HG02970 (cell line): ENCODE data around the gene COPS8.

Experiments
- ATAC-seq: cut with Tn5 transposase; IDR thresholded peaks from one replicate; pipeline ENCODE4 v1.9.1; 2021; ENCODE audit warnings: mild to moderate bottlenecking, moderate library complexity, moderate number of reproducible peaks; ENCODE audit not compliant: unreplicated experiment, low FRiP score

Gene COPS8

DNA sequence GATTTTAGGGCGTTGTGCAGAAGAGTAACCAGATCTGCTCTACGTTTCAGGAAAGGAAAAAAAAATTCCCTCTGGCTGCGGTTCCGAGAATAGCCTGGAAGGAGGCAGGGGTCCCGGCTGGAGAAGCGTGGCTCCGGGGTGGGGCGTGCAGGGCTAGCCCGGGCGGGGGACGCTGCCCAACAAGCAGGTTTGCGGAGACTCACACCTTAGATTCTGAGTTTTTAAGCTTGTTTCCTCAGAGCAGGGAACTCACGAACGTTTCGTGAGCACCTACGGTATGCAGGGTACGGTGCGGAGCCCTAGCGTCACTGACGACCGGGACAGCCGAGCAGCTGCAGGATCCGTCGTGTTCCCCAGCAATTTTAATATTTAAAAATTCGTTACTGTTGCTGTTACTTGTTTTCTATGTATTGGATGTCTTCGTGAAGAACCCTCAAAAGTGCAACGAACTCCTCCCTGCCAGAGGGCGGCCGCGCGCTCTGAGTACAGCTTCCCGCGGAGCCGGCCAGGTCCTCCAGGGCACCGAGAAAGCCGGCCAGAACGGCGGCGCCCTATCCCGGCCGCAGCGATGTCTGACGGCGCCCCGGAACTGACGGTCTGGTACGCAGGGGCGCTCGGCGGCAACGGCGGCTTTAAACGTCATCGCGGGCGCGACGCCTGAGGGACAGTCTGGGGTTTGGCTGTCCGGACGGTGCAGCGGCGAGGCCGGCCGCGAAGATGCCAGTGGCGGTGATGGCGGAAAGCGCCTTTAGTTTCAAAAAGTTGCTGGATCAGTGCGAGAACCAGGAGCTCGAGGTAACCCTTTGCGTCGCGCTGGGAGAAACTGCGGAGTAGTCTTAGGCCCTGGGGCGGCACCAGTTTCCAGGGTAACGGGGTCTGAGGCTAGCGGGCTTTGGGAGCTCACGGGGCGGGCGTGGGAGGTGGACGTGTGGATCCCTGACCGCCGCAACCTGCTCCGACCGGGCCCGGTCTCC, at the start of gene COPS8:
TSS of gene COPS8 (plus strand) at position 642 of the 974 bp plus-strand sequence. CDS start at position 718, 76 bp downstream.
- ATAC-seq = peak; percentile 98

DNA sequence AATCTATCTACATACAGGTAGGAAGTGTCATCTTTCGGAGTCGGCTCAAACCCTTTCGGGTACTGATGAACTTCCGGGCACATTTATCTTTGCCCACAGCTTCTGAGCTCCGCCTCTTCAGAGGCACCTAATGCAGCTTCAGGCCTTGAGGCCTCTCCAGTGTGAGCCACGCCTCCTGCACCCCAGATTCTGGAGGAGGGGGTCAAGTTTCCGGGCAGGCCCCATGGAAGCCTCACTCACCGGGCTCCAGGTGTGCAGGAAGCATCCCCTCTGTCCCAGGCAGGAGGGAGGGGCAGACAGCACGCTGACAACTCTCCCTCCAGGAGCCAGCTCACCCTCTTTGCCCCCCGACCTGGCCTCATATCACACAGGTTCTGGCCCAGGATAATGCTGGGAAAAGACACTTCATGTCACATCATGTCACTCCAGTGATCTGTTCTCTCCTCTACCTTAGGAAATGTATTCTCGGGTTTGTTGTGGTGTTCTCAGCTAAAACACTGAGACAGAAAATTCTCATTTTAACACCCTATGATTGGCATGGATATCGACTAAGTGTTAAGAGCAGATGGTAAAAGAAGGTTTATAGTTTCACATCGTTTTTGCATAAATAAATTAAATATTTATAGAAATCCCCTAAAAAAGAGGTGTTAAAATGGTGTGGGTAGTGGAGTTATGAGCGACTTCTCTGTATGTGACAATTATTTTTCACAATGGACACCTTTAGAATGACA, 46.2 kb upstream of the COPS8 start:
- ATAC-seq = no peak

DNA sequence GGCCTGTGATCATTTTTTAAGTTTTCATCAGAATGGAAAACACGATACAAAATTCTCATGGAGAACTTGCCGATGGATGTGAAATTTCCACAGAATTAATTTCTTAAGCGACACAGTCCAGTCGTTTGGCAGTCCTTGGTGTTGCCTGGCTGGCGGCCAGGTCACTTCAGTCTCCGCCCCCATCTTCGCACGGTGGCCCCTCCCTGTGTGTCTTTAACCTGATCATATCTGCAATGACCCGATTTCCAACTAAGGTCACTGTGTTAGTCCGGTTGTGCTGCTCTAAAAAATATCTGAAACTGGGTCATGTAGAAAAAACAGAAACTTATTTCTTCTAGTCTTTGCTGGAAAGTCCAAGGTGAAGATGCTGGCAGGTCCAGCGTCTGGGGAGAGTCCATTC, 44.5 kb upstream of the COPS8 start:
- no peak for ATAC-seq

DNA sequence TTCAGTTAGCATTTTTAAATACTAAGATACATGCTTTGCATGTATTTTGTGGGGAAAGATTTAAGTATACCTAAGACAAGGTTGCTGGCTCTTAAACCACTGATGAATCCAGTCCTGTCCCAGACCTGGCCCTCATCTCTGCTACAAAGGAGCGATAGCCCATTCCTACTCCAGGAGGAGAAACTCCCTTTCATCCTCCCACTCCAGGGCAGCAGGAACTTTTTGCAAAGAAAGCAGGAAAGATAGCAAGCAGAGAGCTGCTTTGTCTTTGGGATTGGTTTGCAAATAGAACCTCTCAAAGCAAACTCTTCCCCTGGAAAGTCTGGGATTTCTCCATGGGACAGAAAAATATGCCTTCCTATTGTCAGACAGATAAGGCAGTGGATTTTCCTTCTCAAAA, 43.6 kb upstream of the COPS8 start:
- ATAC-seq = no peak

DNA sequence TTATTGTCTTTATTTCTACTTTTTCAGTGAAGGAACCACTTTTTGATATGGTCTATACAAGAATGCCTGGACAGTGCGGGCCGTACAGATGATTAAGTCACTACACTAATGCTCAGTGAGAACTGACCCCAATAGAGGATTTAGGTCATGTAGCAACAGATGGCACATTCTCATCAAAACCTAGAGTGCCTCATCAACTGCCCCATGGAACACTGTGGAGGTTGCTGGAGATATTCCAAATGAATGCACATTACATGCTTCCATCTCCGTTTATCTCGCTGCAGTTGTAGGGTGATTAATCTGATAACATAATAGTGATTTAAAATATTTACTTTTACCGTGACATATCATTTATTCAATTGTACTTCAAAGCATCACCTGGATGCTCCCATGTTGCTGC, 41.8 kb upstream of the COPS8 start:
- no peak for ATAC-seq

DNA sequence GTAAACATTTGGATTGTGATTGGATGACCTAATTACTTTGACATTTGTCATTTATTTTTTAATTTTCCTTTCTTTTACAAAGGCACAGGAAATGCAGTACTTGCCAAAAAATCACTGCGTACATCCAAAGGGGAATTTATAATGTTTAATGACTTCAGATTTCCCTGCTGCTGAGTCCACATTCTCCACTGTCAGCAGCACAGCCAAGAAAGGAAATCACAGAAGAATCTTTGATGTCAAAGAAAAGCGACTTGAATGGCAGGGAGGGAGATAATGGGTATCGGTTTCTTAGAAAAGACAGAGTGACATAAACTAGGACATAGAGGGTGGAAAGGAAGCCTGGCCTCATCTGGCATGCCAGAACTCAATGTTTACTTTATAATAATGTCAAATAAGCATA, 41.4 kb upstream of the COPS8 start:
- ATAC-seq = no peak

DNA sequence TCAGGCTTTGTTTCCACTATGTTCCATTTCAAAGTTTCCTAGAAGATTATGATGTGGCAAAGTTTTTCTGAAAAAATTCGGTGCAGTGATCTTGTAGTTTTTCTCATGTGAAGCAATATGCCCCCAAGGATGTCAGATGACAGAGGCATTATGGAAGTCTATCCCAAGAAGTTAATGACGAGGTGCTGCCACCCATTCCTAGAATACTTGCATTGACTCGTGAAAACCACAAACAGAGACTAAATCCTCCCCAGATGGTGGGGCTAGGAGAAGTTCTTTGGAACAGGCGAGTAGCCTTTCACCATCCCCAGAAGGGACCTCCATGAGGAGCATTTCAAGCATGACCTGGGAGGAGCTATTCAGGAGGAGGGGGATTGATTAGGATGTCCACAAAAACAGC, 40.2 kb upstream of the COPS8 start:
- no peak for ATAC-seq

DNA sequence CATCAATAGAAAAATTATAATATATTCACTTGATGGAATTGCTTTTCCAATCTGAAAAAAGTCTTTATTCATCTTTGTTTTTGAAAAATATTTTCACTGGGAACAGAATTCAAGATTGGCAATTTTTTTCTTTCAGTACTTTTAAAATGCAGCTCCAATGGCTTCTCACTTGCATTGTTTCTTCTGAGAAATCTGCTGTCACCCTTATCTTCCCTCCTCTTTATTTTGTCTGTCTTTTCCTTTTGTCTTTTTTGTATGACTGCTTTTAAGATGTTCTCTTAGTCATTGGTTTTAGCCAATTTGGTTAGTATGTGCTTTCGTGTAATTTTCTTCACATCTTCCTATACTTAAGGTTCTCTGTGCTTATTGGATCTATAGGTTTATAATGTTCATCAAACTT, 37.1 kb upstream of the COPS8 start:
- no peak for ATAC-seq

DNA sequence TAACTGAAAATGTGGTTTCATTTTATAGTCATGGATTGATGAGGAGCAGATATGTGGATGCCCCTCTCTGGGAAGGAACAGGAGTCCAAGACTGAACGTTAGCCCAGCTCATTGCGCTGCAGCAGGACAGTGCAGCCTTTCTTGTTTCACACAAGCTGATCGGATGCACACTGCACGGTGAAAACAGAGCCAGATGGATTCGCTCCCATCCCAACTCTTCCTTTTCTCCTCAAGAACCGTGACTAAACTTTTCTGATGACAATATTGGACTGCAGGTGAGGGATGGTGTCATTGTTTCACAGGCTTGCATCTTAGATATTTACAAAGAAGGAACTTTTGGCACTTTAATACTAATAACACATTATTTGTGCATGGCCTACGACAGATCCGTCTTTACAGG, 33.8 kb upstream of the COPS8 start:
- ATAC-seq = no peak

DNA sequence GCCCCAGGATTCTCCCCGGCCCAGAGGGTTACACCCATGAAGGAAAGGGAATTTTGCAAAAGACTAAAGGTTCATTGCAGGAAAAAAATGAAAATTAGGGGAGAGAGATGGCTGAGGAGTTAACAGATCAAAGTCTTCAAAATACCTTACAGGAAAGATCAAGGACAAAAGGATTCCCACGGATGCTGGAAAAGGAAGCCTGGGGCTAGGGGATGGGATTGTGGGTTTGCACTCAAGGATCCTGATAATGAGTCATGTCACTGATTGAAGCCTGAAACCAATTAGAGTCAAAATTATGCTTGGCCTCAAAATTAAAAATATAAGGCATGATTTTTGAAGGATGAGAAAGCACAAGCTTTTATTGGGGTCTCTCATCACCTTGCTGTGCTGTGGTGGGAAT, 32.6 kb upstream of the COPS8 start:
- ATAC-seq = no peak

DNA sequence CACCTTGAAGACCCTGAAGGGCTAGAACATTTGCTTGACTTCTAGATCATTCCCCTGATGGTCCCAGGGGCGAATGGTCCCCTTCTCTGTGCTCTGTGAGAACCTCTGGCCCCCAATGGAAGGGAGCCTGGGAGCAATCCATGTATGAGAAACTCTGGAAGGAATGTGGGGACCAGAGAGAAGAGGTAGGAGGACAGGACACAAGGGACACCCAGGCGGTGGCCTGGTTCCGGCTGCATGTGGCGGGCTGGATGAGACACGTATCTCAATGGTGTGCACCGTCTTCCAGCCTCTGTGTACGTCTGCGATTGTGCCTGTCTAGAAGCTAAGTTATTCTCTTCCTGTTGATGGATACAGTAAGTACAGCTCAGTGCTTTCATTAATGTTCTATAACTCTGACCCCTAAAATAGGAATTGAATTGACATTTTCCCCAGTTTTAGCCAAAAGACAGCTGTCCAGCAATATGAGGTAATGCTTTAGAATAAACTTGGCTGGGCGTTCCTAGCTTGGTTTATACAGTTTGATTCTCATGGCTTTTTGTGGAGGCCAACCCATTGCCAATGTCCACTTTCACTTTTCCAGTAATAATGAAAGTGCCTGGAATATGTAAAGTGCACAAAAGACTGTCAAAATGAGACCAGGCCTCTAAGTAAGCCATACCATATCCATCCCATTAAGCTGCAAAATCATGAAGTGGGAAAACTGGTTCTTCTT, 30.1 kb upstream of the COPS8 start:
- no peak for ATAC-seq

DNA sequence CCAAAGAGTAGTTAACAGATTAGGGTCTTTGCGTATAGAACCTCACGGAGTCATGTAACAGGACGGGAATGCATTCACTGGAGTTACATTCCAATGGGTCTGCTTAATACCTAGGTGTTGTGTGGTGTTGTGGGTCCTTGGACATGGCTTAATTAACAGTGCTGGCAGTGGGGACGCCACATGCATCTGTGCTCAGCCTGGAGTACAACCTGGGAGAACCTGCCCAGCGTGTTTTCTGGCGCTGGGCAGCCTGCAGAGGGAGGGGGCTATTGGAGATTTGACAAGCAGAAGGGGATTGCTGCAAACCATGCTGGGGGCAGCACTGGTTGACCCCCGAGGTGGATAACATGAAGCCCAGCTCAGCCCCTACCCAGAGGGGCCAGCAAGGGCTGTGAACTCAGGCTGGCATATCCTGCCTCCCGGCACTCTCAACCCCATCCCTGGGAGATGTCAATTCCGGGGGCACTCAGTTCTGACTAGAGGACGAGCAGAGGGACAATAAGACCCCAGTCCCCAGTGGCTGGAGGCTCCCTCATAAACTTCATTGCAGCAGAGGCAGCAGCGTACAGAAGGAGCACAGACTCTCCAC, 29.3 kb upstream of the COPS8 start:
- no peak for ATAC-seq

DNA sequence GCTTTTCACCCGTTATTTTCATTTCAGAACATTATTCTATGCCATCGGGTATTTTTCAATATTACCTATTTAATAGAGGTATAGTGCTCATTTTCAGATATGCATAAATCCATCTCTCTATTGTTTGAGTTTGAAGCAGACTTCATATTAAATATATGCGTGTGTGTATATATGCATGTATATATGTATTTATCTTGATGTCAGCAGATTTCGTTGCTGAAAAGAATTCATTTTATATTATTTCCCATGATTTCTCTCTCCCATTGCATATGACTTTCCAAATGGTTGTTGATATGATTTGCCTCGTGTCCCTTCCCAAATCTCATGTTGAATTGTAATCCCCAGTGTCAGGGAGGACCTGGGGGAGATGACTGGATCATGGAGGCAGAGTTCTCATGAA, 28.6 kb upstream of the COPS8 start:
- ATAC-seq = no peak

DNA sequence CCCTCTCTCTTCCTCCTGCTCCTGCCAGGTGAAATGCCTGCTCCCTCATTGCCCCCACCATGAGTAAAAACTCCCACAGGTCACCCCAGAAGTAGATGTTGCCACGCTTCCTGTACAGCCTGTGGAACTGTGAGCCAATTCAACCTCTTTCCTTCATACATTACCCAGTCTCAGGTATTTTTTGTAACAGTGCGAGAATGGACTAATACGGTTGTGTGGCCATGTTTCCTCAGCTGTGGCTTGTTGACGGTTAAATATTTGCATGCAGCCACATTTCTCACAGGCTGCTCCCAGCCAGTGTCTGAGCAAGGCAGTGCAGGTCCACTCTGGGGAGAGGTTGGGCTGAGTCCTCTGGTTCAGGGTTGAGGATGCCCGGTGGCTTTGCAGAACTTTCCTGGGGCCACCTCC, 27.8 kb upstream of the COPS8 start:
- peak; percentile 61 for ATAC-seq

DNA sequence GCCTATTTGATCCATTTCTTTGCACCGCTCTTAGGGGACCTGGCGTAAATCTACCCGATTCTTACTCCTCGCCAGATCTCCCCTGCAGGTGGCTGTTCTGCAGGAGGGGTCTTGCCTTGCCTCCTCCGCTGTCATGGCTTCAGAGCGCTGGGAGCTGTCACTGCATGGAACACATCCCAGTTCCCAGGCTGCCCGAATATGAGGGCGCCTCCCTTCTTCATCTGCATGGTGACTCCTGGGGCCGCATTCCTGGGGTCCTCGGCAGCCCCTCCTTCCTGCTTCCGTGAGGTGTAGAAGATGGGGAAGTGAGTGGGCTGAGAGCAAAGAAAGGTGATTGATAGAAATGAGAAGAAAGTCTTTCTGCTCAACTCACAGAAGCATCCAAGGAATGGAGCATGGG, 27.3 kb upstream of the COPS8 start:
- no peak for ATAC-seq

DNA sequence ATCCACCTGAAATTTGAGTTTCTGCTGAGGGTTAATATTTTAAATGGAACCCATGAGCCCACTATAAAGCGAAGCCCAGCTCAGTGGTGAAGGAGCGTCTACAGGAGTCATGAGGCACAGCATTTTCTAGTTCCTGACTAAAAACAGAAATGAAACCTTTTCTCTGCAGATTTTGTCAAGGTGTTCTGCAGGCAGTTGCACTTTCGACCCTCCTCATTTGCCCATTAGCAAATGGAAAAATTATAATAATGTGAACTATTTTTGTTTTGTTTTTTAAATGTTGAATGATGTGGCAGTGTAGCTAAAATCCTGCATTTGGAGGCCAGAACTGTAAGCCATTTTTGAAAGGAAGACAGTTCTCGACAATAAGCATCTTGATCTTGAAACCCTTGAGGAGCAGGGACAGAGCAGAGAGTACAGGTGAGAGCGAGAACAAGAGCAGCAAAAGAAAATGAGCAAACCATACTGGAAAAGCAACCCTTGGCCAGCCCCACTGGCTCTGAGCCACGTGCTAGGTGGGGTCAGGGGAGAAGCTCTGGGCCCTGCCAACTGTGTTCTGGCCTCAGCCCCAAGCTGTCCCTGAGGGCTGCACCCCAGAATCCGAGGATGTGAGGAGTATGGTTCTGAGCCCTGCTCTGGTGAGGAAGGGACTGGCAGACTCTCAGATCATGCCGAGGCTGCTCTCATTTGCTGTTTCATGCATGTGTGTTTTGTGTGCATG, 26.4 kb upstream of the COPS8 start:
- ATAC-seq = peak; percentile 72

DNA sequence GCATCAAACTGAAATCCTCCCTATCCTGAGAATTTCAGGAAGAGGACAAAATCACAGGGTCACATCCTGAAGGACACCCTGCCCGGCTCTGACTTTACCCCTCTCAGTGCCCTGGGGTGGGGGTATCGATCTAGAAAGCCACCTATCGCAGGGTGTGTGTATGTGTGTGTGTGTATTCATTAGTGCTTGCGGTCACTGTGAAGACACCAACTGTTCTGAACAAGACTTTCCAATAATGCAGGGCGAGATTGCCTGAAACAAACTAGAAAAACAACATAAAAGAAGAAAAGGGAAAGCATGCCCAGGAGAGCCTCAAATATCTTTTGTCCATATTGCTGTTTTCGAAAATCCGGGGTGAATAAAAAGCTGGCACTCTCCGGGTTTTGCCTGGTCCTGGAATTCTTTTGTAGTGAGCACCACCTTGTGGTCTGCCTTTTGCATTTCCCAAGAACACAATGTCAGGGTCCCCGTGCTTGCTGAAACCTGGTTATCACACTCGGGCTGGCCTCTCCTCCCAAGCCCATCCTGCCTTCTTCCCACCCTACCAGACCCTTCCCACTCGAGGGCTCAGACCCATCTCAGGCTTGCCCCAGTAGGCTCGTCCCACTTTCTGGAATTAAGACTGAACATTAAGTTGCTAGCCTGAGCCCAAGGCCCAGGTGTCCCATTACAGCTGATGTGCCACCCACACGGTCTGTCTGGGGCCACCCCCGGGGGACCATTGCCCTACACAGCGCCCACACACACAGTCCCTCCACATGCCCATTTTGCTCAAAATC, 25.0 kb upstream of the COPS8 start:
- no peak for ATAC-seq

DNA sequence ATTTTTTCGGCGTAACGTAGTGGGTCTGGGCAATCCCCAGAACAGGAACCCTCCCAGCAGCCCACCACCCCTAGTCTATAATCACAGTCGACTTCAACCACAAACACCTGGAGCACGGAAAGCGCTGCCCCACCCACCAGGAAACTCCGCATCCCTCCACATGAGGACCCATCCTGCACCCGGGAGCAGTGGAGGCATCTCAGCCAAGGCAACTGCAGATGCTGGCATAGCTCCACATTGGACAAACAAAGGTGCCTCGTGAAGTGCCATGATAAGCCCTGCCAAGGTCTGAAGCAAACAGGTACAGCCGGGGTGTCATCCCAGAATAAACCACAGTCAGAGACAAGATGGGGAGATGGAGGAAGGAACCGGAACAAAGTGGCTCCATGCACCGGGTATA, 24.3 kb upstream of the COPS8 start:
- ATAC-seq = no peak

DNA sequence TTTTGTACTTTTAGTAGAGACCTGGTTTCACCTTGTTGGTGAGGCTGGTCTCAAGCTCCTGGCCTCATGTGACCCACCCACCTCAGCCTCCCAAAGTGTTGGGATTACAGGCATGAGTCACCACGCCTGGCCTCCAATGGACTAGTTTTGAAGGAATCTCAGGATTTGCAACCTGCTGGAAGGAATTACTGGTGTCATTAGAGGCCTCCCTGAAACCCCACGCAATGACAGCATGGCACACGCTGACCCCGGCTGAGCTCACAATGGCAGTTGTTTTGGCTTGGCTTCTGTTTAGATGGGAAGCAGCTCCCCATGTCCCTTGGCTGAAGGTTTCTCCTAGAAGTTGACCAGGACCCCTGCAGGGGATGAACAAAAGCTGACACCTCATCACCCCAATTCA, 23.1 kb upstream of the COPS8 start:
- ATAC-seq = no peak
